Measurements from ENCODE around the gene PRSS38.

- TF ChIP-seq POLR2AphosphoS5 (IDR thresholded peaks at IDR 0.05; ENCODE audit: borderline replicate concordance, low read depth, low read length) (no peak), EZH2 (IDR thresholded peaks at IDR 0.05) (no peak)
Observed at GRCh38 chr1:227780101-227781044, 35.1 kb upstream of the PRSS38 start.
